ENCODE data around the gene FMN1. TPM values are rescaled to one million over a fixed set of nuclear protein-coding genes. Genes with fewer than 3 reads are reported as not detected.

The FMN1 gene
- total and polyA plus RNA-seq, 7 donors: 0.21 to 20.0 (median 2.5) TPM

DNA sequence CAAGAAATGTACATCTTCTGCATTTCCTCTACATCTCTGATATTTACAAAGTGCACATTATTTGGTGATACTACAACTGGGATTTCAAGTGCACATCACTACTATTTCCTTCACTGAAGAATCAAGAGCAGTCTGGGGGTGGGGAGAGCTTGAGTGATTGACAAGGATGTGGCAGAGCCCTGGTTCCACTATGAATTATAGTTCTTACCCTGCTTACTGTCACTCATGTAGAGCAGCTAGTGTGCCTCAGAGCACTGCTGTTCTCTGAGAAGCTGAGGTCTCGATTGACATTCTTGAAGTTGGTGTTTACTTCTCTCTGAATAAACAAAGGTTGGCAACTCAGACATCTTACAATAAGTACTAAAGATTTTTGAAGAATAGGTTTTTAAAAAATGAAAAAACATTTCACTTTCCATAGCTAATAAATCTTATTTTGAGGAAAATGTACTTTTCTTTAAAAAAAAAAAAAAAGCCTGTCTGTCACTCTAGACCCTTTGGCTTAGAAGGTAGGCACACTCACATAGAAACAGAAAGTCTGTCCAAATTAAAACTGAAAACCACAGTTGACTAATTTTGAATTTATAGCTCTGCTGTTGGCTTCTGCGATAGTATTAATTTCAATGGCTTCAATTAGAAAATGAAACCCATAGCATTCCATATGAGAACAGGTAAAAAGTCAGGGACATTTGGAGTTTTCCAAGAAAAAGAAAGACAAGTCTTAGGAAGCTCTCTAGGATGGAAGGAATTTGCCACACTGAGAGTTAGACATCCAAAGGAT is 471.2 kb downstream of the FMN1 start:
- 73 to 86% (median 83%) methylated on average over 2 of the region's 2 CpGs for WGBS, 3 donors
- ATAC-seq (no peak), DNase-seq (no peak)
- Histone ChIP-seq H3K27ac (no peak overlapping the region), H3K4me3 (no peak overlapping the region), H3K36me3 (ENCODE audit: insufficient read depth in 1 of 2, low read depth in 1 of 2) (no peaks in the 10 kb centered on the region), H3K4me1 (peaks cover 4% of the 10 kb centered on the region), H3K9me3 (no peaks in the 10 kb centered on the region), H3K27me3 (ENCODE audit: insufficient read depth in 3 of 3, low read length in 2 of 3) (peaks cover 0 to 29% (median 0%) of the 10 kb centered on the region in 3 donors)
- intact Hi-C loops (cut with DNase I): no loop called here
- TF ChIP-seq, protein P1, sequence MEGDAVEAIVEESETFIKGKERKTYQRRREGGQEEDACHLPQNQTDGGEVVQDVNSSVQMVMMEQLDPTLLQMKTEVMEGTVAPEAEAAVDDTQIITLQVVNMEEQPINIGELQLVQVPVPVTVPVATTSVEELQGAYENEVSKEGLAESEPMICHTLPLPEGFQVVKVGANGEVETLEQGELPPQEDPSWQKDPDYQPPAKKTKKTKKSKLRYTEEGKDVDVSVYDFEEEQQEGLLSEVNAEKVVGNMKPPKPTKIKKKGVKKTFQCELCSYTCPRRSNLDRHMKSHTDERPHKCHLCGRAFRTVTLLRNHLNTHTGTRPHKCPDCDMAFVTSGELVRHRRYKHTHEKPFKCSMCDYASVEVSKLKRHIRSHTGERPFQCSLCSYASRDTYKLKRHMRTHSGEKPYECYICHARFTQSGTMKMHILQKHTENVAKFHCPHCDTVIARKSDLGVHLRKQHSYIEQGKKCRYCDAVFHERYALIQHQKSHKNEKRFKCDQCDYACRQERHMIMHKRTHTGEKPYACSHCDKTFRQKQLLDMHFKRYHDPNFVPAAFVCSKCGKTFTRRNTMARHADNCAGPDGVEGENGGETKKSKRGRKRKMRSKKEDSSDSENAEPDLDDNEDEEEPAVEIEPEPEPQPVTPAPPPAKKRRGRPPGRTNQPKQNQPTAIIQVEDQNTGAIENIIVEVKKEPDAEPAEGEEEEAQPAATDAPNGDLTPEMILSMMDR (IDR thresholded peaks at IDR 0.05): no peak

DNA sequence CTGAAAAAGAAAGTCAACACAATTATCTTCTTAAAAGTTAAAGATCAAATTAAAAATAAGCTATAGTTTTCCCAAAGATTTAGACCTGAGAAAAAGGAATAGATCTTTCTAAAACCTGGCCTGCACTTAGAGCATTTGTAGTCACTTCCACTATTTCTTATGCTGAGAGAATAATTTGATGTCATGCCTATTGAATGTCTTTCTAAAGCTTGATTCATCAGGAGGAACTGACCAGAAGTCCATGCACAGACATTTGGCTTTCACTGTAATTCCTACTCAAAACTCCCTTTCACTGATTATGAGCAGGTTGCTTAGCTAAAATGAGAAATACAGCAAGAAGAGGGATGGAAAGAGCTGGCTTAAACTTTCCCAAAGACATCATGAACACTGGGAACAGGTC is 472.4 kb downstream of the FMN1 start:
- no peaks in the 10 kb centered on the region for H3K9me3 ChIP-seq
- no peak for ATAC-seq
- TF ChIP-seq, protein P1 (IDR thresholded peaks at IDR 0.05): no peak
- H3K4me1 ChIP-seq: peaks cover 4% of the 10 kb centered on the region
- intact Hi-C loops (cut with DNase I): no loop called here
- H3K4me3 ChIP-seq: no peak overlapping the region
- peaks cover 0 to 41% (median 4%) of the 10 kb centered on the region in 3 donors for H3K27me3 ChIP-seq (ENCODE audit: insufficient read depth in 3 of 3, low read length in 2 of 3)
- no peaks in the 10 kb centered on the region for H3K36me3 ChIP-seq (ENCODE audit: insufficient read depth in 1 of 2, low read depth in 1 of 2)
- H3K27ac ChIP-seq: no peak overlapping the region
- DNase-seq: no peak

DNA sequence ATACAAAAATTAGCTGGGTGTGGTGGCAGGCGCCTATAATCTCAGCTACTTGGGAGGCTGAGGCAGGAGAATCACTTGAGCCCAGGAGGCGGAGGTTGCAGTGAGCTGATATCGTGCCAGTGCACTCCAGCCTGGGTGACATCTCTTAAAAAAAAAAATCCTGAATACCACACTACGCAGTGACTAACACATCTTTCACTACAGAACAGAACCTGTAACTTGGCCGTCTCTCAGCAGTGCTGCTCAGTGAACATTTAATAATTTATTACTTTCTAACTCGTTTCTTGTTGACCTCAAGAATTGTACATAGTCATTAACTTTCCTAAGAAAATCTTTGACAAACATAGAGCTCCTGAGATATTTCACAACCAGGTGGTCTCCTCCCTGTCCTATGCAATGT is 472.9 kb downstream of the FMN1 start:
- Histone ChIP-seq H3K27ac (no peak overlapping the region), H3K36me3 (ENCODE audit: insufficient read depth in 1 of 2, low read depth in 1 of 2) (no peaks in the 10 kb centered on the region), H3K4me1 (peaks cover 4% of the 10 kb centered on the region), H3K27me3 (ENCODE audit: insufficient read depth in 3 of 3, low read length in 2 of 3) (peaks cover 0 to 47% (median 5%) of the 10 kb centered on the region in 3 donors), H3K4me3 (no peak overlapping the region), H3K9me3 (no peaks in the 10 kb centered on the region)
- intact Hi-C loops (cut with DNase I): no loop called here
- no peak for ATAC-seq
- WGBS, 3 donors: 69 to 79% (median 74%) methylated on average over 6 of the region's 6 CpGs
- TF ChIP-seq, protein P1 (IDR thresholded peaks at IDR 0.05): no peak
- DNase-seq: no peak

DNA sequence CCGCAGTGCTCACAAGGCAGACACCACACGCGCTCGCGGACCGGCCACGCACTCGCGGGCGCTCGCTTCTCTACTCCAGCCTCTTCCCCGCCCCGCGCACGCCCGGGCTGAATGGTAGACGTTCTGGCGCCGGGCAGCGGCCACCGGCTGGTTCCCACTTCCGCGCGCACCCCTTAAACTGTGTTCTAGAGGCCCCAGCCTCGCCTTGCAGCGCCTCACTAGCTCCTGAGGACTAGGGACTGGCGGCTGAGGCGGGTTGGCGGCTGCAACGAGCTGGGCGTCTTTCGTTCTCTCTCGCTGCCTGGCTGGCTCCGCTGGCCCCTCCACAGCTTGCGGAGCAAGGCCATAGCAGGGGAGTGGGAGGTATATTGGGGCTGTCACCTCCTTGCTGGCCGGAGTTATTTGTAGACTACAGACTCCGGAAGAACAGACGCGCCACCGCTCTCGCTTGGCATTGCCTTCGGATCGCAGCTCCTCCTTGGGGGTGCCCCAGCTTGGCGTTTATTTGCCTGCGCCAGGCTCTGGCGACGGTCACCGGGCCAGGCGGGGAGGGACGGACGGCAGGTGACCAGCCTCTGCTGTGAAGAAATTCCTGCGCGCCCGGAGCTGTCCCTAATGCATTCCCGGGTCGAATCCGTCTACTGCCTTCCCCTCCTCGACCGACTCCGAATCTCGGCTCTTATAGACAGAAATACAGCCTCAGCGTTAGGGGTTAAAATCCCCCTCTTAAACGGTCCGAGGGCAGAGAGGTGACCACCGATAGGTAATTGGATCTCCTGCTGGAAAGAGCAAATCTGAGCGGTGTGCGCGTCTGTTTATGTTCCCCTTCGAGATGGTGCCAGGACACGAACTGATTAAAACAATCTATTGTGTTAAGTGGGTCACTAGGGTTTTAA is 475.4 kb downstream of the FMN1 start:
- ATAC-seq: no peak
- Histone ChIP-seq H3K36me3 (ENCODE audit: insufficient read depth in 1 of 2, low read depth in 1 of 2) (no peaks in the 10 kb centered on the region), H3K4me1 (peaks cover 4% of the 10 kb centered on the region), H3K4me3 (peak overlapping the region; percentile 52), H3K9me3 (no peaks in the 10 kb centered on the region), H3K27ac (no peak overlapping the region), H3K27me3 (ENCODE audit: insufficient read depth in 3 of 3, low read length in 2 of 3) (peaks cover under 1 to 68% (median 8%) of the 10 kb centered on the region in 3 donors)
- WGBS, 3 donors: 1 to 2% (median 1%) methylated on average over 53 to 70 of the region's 70 CpGs
- TF ChIP-seq, protein P1 (IDR thresholded peaks at IDR 0.05): no peak
- DNase-seq: no peak
- intact Hi-C loops (cut with DNase I): no loop called here

All from psoas muscle (tissue), 8 donors.